GM18505 (cell line): ENCODE measurements around the gene EIF5A2.
"Not testable (repeated sequence)": the region's sequence is repeated elsewhere in the genome, so short reads cannot be mapped to it uniquely, and the experiment has no call there.

Experiments used
- ATAC-seq: cut with Tn5 transposase; IDR thresholded peaks from one replicate; pipeline ENCODE4 v1.9.1; 2021; ENCODE audit not compliant: unreplicated experiment
- POLR2A ChIP-seq: IDR thresholded peaks from 4 replicates; pipeline ENCODE4 v1.6.1; 2011; ENCODE audit warnings: borderline replicate concordance; ENCODE audit not compliant: insufficient read depth, insufficient read length; ENCODE audit errors: extremely low read depth

Gene EIF5A2

GRCh38 chr3:170909129-170909903 lies 879 bp upstream of the EIF5A2 start:
- ATAC-seq, result no peak
- TF ChIP-seq POLR2A, result no peak

DNA sequence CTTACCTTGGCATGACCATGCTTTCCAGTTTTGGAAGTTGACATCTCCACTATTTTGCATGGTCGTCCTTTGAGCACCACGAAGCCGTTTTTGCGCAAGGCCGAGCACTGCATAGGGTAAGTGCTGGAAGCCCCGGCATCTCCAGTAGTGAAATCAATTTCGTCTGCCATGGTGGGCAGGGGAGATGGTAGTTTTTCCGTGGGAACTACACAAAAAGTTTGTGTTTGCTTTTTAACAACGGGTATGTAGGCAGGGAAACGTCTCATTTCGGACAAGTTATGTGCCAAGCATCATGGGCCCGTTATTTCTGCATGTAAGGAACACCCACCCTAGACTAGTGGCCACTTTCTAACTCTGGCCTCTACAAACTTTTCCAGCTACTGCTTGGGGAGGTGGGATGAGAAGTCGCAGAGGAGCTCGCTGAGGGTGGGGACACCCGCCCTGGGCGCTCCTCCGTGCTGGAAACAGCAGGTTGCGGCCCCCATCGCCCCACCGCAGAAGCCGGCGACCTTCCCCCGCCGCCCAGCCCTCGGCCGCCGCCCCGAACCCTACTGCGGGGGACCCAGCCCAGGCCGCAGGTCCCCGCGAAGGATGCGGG lies 701 bp downstream of the EIF5A2 start:
- no peak for ATAC-seq
- TF ChIP-seq POLR2A, result no peak

- no peak for TF ChIP-seq POLR2A
- ATAC-seq, result no peak
Measured at GRCh38 chr3:170905862-170906261, 2.6 kb downstream of the EIF5A2 start.

DNA sequence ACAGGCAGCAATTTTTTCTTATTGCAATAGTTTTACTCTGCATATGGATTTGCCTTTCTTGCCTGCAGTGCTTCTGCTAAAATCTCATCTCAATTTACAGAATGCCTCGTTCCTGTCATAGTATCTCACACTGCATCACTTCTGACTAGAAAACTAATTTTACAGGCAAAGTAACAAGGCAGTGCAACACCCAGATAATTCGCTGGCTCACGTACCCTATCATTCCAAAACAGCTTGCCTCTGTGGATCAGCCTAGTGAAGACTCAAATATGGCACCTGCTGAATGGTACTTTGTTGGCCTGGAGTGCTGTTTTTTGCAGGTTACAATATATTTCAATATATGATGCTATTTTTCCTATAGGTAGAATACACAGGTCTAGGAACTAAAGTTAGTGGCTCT lies 5.3 kb downstream of the EIF5A2 start:
- ATAC-seq, result no peak
- no peak for TF ChIP-seq POLR2A

DNA sequence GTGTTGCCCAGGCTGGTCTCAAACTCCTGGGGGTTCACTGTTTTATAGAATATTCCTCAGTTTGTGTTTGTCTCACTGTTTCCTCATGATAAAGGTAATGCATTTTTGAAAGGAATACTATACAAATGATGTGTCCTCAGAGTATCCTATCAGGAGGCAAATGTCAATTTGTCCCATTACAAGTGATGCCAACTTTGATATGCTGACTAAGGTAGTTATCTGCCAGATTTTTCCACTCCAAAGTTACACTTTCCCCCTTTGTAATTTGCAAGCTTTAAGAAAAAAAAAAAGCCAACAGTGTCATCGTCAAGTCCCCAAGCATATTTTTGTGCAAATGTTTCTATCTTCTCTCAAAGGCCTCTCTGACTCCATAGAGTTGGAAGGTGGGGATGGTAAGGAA lies 9.0 kb downstream of the EIF5A2 start:
- no peak for ATAC-seq
- no peak for TF ChIP-seq POLR2A

DNA sequence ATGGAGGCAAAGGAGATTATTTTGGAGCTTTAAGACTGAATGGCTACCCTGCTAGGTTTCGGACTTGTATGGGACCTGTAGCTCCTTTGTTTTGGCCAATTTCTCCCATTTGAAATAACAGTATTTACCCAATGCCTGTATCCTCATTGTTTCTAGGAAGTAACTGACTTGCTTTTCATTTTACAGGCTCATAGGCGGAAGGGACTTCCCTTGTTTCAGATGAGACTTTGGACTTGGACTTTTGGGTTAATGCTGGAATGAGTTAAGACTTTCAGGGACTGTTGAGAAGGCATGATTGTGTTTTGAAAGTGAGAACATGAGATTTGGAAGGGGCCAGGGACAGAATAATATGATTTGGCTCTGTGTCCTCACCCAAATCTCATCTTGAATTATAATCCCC lies 10.5 kb downstream of the EIF5A2 start:
- TF ChIP-seq POLR2A, result no peak
- no peak for ATAC-seq

- ATAC-seq, result not testable (repeated sequence)
Measured at GRCh38 chr3:170897199-170897598, 11.2 kb downstream of the EIF5A2 start.

- no peak for TF ChIP-seq POLR2A
- ATAC-seq, result no peak
Measured at GRCh38 chr3:170896781-170897180, 11.7 kb downstream of the EIF5A2 start.

GRCh38 chr3:170896333-170896732 lies 12.1 kb downstream of the EIF5A2 start:
- ATAC-seq, result not testable (repeated sequence)

DNA sequence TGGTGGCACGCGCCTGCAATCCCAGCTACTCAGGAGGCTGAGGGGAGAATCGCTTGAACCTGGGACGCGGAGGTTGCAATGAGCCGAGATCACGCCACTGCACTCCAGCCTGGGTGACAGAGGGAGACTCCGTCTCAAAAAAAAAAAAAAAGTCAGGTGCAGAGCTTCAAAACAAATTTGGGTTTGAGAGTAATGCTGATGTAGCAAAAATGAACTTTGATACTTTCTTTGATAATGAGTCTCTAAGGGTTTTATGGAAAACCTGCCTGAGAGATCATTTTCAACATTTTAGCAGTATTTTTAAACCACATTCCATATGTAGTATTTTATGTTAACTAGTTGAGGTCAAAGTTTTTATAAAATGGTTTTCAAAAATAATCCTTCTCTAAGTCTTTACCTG lies 14.5 kb downstream of the EIF5A2 start:
- no peak for TF ChIP-seq POLR2A
- ATAC-seq, result no peak

- TF ChIP-seq POLR2A, result no peak
- no peak for ATAC-seq
Measured at GRCh38 chr3:170889630-170890029, 18.8 kb downstream of the EIF5A2 start.

DNA sequence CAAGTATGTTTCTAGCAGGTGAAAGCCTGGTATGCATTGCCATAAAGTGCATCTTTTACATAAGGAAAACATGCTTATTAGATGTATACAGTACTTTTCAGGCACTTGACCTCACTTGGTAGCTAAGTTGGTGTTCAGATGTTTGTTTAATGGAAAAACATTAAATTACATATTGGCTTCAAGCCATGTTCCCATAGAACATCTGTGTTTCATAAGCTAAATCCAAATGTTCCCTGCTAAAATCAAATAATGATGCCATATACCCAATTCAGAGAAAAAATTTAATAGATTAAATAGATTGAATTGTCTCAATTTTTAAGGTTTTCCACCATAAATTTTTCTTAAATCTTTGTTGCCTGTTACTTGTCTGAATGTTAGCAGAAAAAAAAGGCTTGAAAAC lies 19.3 kb downstream of the EIF5A2 start:
- no peak for ATAC-seq
- TF ChIP-seq POLR2A, result no peak

- not testable (repeated sequence) for ATAC-seq
Measured at GRCh38 chr3:170884109-170884930, 24.1 kb downstream of the EIF5A2 start.

DNA sequence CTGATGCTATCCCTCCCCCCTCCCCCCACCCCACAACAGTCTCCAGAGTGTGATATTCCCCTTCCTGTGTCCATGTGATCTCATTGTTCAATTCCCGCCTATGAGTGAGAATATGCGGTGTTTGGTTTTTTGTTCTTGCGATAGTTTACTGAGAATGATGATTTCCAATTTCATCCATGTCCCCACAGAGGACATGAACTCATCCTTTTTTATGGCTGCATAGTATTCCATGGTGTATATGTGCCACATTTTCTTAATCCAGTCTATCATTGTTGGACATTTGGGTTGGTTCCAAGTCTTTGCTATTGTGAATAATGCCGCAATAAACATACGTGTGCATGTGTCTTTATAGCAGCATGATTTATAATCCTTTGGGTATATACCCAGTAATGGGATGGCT lies 29.7 kb downstream of the EIF5A2 start:
- ATAC-seq, result not testable (repeated sequence)

DNA sequence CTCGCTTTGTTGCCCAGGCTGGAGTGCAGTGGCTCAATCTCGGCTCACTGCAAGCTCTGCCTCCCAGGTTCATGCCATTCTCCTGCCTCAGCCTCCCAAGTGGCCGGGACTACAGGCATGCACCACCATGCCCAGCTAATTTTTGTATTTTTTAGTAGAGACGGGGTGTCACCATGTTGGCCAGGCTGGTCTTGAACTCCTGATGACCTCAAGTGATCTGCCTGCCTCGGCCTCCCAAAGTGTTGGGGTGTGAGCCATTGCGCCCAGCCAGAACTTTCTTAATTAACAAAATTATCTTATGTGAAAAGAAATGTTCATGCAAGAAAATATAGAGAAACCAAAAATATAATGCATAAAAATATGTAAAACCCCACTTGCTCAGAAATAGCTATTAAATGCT lies 31.1 kb downstream of the EIF5A2 start:
- ATAC-seq, result not testable (repeated sequence)

DNA sequence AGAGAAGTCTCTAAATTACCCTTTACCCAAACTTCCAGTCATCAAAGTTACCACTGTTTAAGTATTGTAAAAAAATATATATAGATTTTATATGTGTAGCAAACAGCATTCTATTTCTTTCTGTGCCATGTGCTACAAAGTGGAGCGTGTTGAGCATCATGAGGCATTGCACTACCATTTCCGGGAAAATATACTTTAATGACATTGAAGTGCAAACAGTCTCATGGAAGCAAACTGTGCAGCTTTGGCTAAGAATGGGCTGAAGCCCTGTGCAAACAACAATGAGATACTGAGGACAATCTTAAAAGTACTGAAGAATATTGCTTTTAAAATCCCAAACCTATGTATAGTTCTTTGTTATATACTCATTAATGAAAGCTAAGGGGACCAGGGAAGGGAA lies 31.9 kb downstream of the EIF5A2 start:
- no peak for TF ChIP-seq POLR2A
- no peak for ATAC-seq
